Prostate gland (tissue), 2 donors: ENCODE data around the gene C6orf47. TPM values are rescaled to one million over a fixed set of nuclear protein-coding genes. Genes with fewer than 3 reads are reported as not detected.

Experiments
- DNase-seq: peaks from one replicate; pipeline ENCODE4 v3.0.0-alpha.2; 2019; ENCODE audit warnings: low spot score
- H3K27ac ChIP-seq, 2 donors: fragments of 200-600 bp; sonication (generic); 2 replicates each; pipeline ENCODE4 v1.5.1; 2017 to 2019
- H3K27me3 ChIP-seq: fragments of 200-600 bp; sonication (generic); replicated peaks from 2 replicates; pipeline ENCODE4 v1.5.1; 2019; ENCODE audit not compliant: insufficient read depth
- H3K36me3 ChIP-seq, 2 donors: fragments of 200-600 bp; sonication (generic); 1 replicate in 1 of 2; 2 replicates in 1 of 2; pipeline versions ENCODE4 v1.5.1 to v1.8.1; 2017 to 2019
- H3K4me1 ChIP-seq: fragments of 200-600 bp; sonication (generic); replicated peaks from 2 replicates; pipeline ENCODE4 v1.5.1; 2019
- H3K4me3 ChIP-seq, 2 donors: fragments of 200-600 bp; sonication (generic); 2 replicates each; pipeline ENCODE4 v1.5.1; 2017 to 2019
- H3K9me3 ChIP-seq: fragments of 200-600 bp; sonication (generic); 2 replicates; pipeline ENCODE4 v1.5.1; 2017
- CTCF ChIP-seq, 4 experiments: fragments of 200-600 bp in 2 of 4; fragments of 450-650 bp in 2 of 4; sonication (generic) in 2 of 4; IDR thresholded peaks; 1 replicate in 3 of 4; 2 replicates in 1 of 4; pipeline ENCODE4 v1.5.1; 2016 to 2019; ENCODE audit warnings: antibody characterized with exemption in 4 of 4, mild to moderate bottlenecking in 2 of 4, moderate library complexity in 2 of 4
- POLR2A ChIP-seq: fragments of 450-650 bp; IDR thresholded peaks from one replicate; pipeline ENCODE4 v1.6.1; 2016; ENCODE audit warnings: antibody characterized with exemption, mild to moderate bottlenecking
- POLR2AphosphoS5 ChIP-seq: sonication (generic); formaldehyde crosslinking; IDR thresholded peaks from one replicate; pipeline ENCODE4 v1.6.1; 2017; ENCODE audit warnings: antibody characterized with exemption
- WGBS: methylation state at CpG from one replicate; pipeline ENCODE4 v1.1.5; 2018; 5-methylcytosine and 5-hydroxymethylcytosine counted together
- intact Hi-C: fragments of 100-400 bp; cut with DNase I; formaldehyde crosslinking; loops from one replicate; pipeline ENCODE4 v1.14.2; 2022
- total RNA-seq, 2 donors: library from RNA; depleted of rRNA; stranded (reverse); fragments of >200 nt; gene quantifications; one replicate each; pipeline ENCODE4 v1.1.0, GENCODE V29; 2016

C6orf47 gene
- total RNA-seq, 2 donors from 2014 or later, result 25.5 to 30.1 TPM

- Histone ChIP-seq H3K4me1 (peaks cover 21% of the 10 kb centered on the region), H3K36me3 (no peaks in the 10 kb centered on the region), H3K9me3 (no peaks in the 10 kb centered on the region), H3K27me3 (no peaks in the 10 kb centered on the region), H3K4me3 (no peak within 1 kb of the TSS), H3K27ac (no peak within 1 kb of the TSS)
- intact Hi-C loops, result no loop called here
- WGBS, result 65% methylated on average over 8 of the region's 8 CpGs
- no peak for DNase-seq
- TF ChIP-seq POLR2A (no peak), POLR2AphosphoS5 (no peak), CTCF (IDR thresholded peaks at IDR 0.05) (no peak)
Measured at GRCh38 chr6:31655349-31656237, 5.0 kb downstream of the C6orf47 start, which contains the start of gene APOM. Gene APOM (plus strand): TSS chr6:31655894. CDS start chr6:31655967, 73 bp downstream.

DNA sequence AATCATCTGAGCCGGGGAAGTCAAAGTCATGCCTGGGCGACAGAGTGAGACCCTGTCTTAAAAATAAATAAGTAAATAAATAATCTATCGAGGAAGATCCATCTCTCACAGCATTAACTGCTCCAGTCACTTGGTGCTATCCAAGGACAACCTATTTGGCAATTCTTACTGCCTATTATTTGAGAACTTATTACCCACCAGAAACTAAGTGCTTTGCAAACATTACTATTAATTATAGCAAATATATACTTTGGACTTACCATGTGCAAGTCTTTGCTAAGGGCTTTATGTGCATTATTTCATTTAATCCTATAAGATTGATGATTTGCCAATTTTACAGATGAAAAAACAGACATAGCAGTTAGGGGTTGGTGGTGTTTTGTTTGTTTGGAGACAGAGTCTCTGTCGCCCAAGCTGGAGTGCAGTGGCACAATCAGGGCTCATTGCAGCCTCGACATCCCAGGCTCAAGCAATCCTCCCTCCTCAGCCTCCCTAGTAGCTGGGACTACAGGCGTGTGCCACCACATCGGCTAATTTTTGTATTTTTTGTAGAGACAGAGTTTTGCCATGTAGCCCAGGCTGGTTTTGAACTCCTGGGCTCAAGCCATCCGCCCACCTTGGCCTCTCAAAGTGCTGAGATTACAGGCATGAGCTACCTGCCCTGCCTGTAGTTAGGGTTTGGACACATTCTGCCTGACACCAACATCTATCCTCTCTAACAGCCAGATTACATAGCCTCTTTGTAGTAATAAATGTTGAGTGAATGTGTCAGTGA is 5.8 kb downstream of the C6orf47 start:
- no peak for DNase-seq
- Histone ChIP-seq H3K27ac (no peak overlapping the region), H3K4me3 (no peak overlapping the region), H3K36me3 (no peaks in the 10 kb centered on the region), H3K9me3 (no peaks in the 10 kb centered on the region), H3K4me1 (peaks cover 21% of the 10 kb centered on the region), H3K27me3 (no peaks in the 10 kb centered on the region)
- WGBS, result 84% methylated on average over 8 of the region's 8 CpGs
- no peak for TF ChIP-seq CTCF (IDR thresholded peaks at IDR 0.05)
- TF ChIP-seq POLR2A, result no peak
- no peak for TF ChIP-seq POLR2AphosphoS5
- intact Hi-C loops, result no loop called here

DNA sequence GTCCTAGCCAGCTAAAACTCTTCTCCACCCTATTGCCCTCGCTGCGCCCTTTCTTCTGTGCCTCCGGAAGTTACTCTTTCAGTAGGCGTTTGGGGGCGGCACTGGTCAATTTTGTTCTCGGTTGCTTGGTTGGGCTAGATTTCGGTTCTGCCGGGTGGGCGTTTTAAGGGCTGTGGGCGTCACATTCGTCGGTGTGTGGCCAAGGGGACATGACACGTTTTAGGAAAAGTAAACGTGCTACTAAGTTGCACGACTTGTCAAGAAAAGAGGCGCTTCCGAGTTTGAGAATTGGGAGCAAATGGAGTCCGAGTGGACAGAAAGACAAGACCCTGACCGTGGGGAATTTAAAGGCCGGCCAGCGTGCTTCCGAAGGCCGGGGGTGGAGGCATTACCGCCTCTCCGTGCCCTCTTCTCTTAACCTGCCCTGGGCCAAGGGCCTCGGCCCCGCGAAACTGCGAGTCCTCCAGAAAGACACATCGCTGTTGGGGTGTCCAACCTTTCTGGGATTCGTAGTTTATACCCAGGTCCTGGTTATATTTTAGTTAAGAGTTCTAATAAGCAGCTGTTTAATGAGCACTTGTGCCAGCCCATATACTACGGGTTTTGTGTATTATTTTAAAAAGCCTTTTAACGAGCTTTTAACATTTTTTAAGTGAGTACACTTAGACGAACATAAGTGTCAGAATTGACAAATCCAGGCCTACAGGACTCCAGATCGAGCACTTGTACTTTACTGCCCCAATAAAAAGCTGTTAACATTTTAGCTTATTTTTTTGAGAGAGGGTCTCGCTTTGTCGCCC is 7.5 kb downstream of the C6orf47 start:
- intact Hi-C loops, result no loop called here
- TF ChIP-seq CTCF (IDR thresholded peaks at IDR 0.05) (no peak), POLR2AphosphoS5 (peak; percentile 91), POLR2A (peak; percentile 71)
- H3K27ac ChIP-seq, result peak overlapping the region; percentile 97 to 99
- peaks cover 7 to 13% of the 10 kb centered on the region in 2 donors for H3K36me3 ChIP-seq
- H3K9me3 ChIP-seq, result no peaks in the 10 kb centered on the region
- 5% methylated on average over 37 of the region's 37 CpGs for WGBS
- H3K27me3 ChIP-seq, result no peaks in the 10 kb centered on the region
- H3K4me1 ChIP-seq, result peaks cover 5% of the 10 kb centered on the region
- DNase-seq, result peak; percentile 86
- H3K4me3 ChIP-seq, result peak overlapping the region; percentile 64 to 72

GRCh38 chr6:31651602-31652191 is 8.9 kb downstream of the C6orf47 start:
- Histone ChIP-seq H3K4me3 (peak overlapping the region; percentile 64 to 72), H3K4me1 (peaks cover 5% of the 10 kb centered on the region), H3K27me3 (no peaks in the 10 kb centered on the region), H3K9me3 (no peaks in the 10 kb centered on the region), H3K36me3 (peaks cover 14 to 26% of the 10 kb centered on the region in 2 donors), H3K27ac (peak overlapping the region; percentile 97 to 99)
- DNase-seq, result peak; percentile 78
- intact Hi-C loops, result no loop called here
- 2% methylated on average over 26 of the region's 29 CpGs for WGBS
- peak; percentile 37 for TF ChIP-seq POLR2A
- peak; percentile 70 for TF ChIP-seq POLR2AphosphoS5
- TF ChIP-seq CTCF (IDR thresholded peaks at IDR 0.05), result no peak
